DOHH2 (cell line): ENCODE measurements around the gene PPFIA4.
"Not testable (repeated sequence)": the region's sequence is repeated elsewhere in the genome, so short reads cannot be mapped to it uniquely, and the experiment has no call there.

Source experiments
- H3F3A ChIP-seq: fragments of 200-600 bp; sonication (generic), shearing (Covaris generic); 2 replicates; pipeline ENCODE4 v1.6.0; 2016; ENCODE audit warnings: antibody characterized with exemption, mild to moderate bottlenecking; ENCODE audit not compliant: control insufficient read depth, insufficient read depth
- H3K27ac ChIP-seq: fragments of 200-600 bp; sonication (generic); 2 replicates; pipeline ENCODE4 v1.5.1; 2014; ENCODE audit warnings: low read depth, mild to moderate bottlenecking, low read length, moderate library complexity
- H3K27me3 ChIP-seq: fragments of 200-600 bp; sonication (generic); 2 replicates; pipeline ENCODE4 v1.6.1; 2014; ENCODE audit warnings: mild to moderate bottlenecking, low read length, mixed read lengths; ENCODE audit not compliant: control insufficient read depth
- H3K36me3 ChIP-seq: fragments of 200-600 bp; sonication (generic); 2 replicates; pipeline ENCODE4 v1.6.1; 2014; ENCODE audit warnings: mild to moderate bottlenecking, low read length, moderate library complexity, mixed read lengths; ENCODE audit not compliant: control insufficient read depth
- H3K4me1 ChIP-seq: fragments of 200-600 bp; sonication (generic); 2 replicates; pipeline ENCODE4 v1.6.1; 2014; ENCODE audit warnings: mild to moderate bottlenecking, low read length, mixed read lengths; ENCODE audit not compliant: control insufficient read depth
- H3K4me2 ChIP-seq: fragments of 200-600 bp; sonication (generic); 2 replicates; pipeline ENCODE4 v1.6.0; 2014; ENCODE audit warnings: mild to moderate bottlenecking, low read length, moderate library complexity
- H3K4me3 ChIP-seq: fragments of 200-600 bp; sonication (generic); 2 replicates; pipeline ENCODE4 v1.5.1; 2014; ENCODE audit warnings: mild to moderate bottlenecking, low read length, mixed read lengths
- H3K79me2 ChIP-seq: fragments of 200-600 bp; sonication (generic); 2 replicates; pipeline ENCODE4 v1.6.1; 2014; ENCODE audit warnings: mild to moderate bottlenecking, low read length, mixed read lengths; ENCODE audit not compliant: control insufficient read depth
- H3K9me2 ChIP-seq: fragments of 200-600 bp; sonication (generic); replicated peaks from 2 replicates; pipeline ENCODE4 v1.6.1; 2014; ENCODE audit warnings: mild to moderate bottlenecking, low read length, mixed read lengths; ENCODE audit not compliant: control insufficient read depth
- H3K9me3 ChIP-seq: fragments of 200-600 bp; sonication (generic); 2 replicates; pipeline ENCODE4 v1.6.1; 2014; ENCODE audit warnings: antibody characterized with exemption, low read length, mixed read lengths; ENCODE audit not compliant: control insufficient read depth, insufficient read depth
- H4K20me1 ChIP-seq: fragments of 200-600 bp; sonication (generic); 2 replicates; pipeline ENCODE4 v1.6.0; 2014; ENCODE audit warnings: low read depth, mild to moderate bottlenecking, antibody characterized with exemption, low read length, moderate library complexity; ENCODE audit not compliant: control insufficient read depth, insufficient read depth
- EZH2phosphoT487 ChIP-seq: fragments of 200-600 bp; sonication (generic); IDR thresholded peaks from 2 replicates; pipeline ENCODE4 v1.6.1; 2017; ENCODE audit warnings: borderline replicate concordance, mild to moderate bottlenecking, antibody characterized with exemption, low read length, moderate library complexity, mixed read lengths
- TF ChIP-seq, protein P1 (sequence below): fragments of 200-600 bp; sonication (generic); IDR thresholded peaks from one replicate; pipeline ENCODE4 v1.5.1; 2014; ENCODE audit warnings: antibody characterized with exemption, mild to moderate bottlenecking, low read depth, low read length; ENCODE audit not compliant: poor library complexity, severe bottlenecking

Gene PPFIA4

GRCh38 chr1:203017692-203018091 is 8.6 kb upstream of the PPFIA4 start:
- Histone ChIP-seq H3K36me3 (peaks cover 95% of the 10 kb centered on the region), H4K20me1 (no peaks in the 10 kb centered on the region), H3K4me2 (no peak overlapping the region)

GRCh38 chr1:203022855-203023254 is 3.4 kb upstream of the PPFIA4 start:
- H4K20me1 ChIP-seq, H3K9me3 ChIP-seq, H3K4me2 ChIP-seq, H3K27ac ChIP-seq, H3K4me3 ChIP-seq, H3K27me3 ChIP-seq, H3K79me2 ChIP-seq, H3K9me2 ChIP-seq: not testable (repeated sequence)
- Histone ChIP-seq H3K36me3 (peaks cover 72% of the 10 kb centered on the region), H3F3A (peaks cover 18% of the 10 kb centered on the region), H3K4me1 (peaks cover 12% of the 10 kb centered on the region)

More at GRCh38 chr1:203017692-203018091, 8.6 kb upstream of the PPFIA4 start:
- Histone ChIP-seq H3K27me3 (no peaks in the 10 kb centered on the region), H3K27ac (no peak overlapping the region), H3K4me1 (no peaks in the 10 kb centered on the region), H3K79me2 (peaks cover 22% of the 10 kb centered on the region), H3K9me2 (no peaks in the 10 kb centered on the region), H3K9me3 (no peaks in the 10 kb centered on the region), H3F3A (no peaks in the 10 kb centered on the region), H3K4me3 (no peak overlapping the region)
- TF ChIP-seq EZH2phosphoT487: no peak
- TF ChIP-seq, protein P1, sequence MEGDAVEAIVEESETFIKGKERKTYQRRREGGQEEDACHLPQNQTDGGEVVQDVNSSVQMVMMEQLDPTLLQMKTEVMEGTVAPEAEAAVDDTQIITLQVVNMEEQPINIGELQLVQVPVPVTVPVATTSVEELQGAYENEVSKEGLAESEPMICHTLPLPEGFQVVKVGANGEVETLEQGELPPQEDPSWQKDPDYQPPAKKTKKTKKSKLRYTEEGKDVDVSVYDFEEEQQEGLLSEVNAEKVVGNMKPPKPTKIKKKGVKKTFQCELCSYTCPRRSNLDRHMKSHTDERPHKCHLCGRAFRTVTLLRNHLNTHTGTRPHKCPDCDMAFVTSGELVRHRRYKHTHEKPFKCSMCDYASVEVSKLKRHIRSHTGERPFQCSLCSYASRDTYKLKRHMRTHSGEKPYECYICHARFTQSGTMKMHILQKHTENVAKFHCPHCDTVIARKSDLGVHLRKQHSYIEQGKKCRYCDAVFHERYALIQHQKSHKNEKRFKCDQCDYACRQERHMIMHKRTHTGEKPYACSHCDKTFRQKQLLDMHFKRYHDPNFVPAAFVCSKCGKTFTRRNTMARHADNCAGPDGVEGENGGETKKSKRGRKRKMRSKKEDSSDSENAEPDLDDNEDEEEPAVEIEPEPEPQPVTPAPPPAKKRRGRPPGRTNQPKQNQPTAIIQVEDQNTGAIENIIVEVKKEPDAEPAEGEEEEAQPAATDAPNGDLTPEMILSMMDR: no peak

DNA sequence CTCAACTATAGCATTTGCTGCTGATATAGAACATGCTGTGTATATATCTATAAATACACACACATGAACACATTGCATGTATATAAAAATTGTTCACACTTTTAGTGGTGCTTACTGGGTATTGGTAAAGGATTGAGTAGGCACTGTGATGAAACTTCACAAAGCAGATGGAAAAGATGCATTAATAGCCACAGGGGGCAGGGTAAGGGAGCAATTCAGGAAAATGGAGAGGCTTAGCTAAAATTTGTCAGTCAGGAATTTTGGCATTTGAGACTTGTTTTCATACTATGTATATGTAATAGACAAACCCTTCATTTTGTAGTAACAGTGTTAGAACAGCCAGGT is 633 bp upstream of the PPFIA4 start:
- no peak overlapping the region for H3K4me3 ChIP-seq
- H3K79me2 ChIP-seq: no peaks in the 10 kb centered on the region
- H3K27me3 ChIP-seq: peaks cover 11% of the 10 kb centered on the region; the same call in 1 of the 2 replicates
- peaks cover 46% of the 10 kb centered on the region for H3K36me3 ChIP-seq
- H4K20me1 ChIP-seq: no peaks in the 10 kb centered on the region
- H3F3A ChIP-seq: peaks cover 18% of the 10 kb centered on the region
- no peaks in the 10 kb centered on the region for H3K9me3 ChIP-seq
- TF ChIP-seq, protein P1: no peak
- no peak for TF ChIP-seq EZH2phosphoT487
- H3K4me1 ChIP-seq: peaks cover 12% of the 10 kb centered on the region
- H3K4me2 ChIP-seq: no peak overlapping the region; the same call in 1 of the 2 replicates
- no peak overlapping the region for H3K27ac ChIP-seq
- no peaks in the 10 kb centered on the region for H3K9me2 ChIP-seq

DNA sequence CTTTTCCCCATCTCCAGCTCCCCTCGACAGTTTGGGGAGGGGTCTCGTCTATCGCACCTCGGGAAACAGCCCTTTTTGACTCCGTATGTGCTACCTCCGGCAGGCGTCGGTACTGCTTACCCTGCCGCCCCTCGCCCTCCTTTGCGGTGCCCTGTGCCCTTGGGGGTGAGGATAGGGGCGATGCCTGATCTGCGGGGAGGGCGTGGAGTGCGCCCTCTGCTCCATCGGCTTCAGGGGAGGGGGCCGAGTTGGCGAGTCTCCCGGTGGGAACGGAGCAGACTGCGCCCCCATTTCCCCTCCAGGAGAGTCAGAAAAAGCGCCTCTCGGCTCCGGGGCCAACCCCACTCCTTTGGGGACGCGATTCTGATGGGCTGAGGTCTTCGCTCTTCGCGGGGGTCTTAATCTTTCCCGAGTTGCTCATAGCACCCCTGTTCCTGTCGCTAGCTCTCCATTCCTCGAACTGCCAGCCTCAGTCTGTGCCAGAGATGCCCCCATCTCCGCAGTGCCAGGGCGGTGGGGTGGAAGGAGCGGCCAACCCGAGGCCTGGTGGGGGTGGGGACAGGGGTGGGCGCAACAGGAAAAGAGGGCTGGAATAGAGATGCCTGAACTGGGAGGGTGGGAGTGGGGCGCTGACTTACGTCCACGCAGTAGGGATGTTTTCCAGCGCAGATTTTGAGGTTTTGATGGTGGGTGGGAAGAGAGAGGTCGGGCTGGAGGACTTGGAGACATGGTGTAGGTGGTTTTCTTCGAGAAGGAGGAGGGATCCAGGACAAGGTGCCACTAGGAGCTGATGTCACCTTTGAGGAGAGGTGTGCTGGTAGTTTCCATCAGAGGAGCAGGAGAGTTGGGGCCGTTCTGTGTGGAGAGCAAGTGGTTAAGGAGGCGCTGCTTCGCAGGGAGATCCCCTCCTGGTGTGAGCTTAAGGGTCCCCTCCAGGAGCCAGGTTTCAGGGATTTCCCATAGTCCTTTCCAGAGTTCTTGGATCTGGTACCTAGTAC is 674 bp downstream of the PPFIA4 start:
- peak overlapping the region; percentile 70 for H3K4me2 ChIP-seq
- H3K36me3 ChIP-seq: peaks cover 33% of the 10 kb centered on the region
- peaks cover 12% of the 10 kb centered on the region for H3K4me1 ChIP-seq
- no peaks in the 10 kb centered on the region for H3K9me2 ChIP-seq
- no peaks in the 10 kb centered on the region for H4K20me1 ChIP-seq
- peak overlapping the region; percentile 71 for H3K4me3 ChIP-seq
- peaks cover 11% of the 10 kb centered on the region; the same call in 1 of the 2 replicates for H3K27me3 ChIP-seq
- TF ChIP-seq, protein P1: no peak
- TF ChIP-seq EZH2phosphoT487: no peak
- H3K79me2 ChIP-seq: no peaks in the 10 kb centered on the region
- peaks cover 18% of the 10 kb centered on the region for H3F3A ChIP-seq
- H3K27ac ChIP-seq: no peak overlapping the region
- no peaks in the 10 kb centered on the region for H3K9me3 ChIP-seq
